Esophagus (tissue), 2 donors: ENCODE results near the gene CKAP5. TPM values are rescaled to one million over a fixed set of nuclear protein-coding genes. Genes with fewer than 3 reads are reported as not detected.

Experiments
- H3K27ac ChIP-seq, 2 donors: one replicate each; pipeline ENCODE4 v1.5.1; 2013; ENCODE audit warnings: low read depth in 2 of 2, mild to moderate bottlenecking in 2 of 2, inconsistent platforms in 1 of 2, low read length in 1 of 2, moderate library complexity in 1 of 2
- H3K27me3 ChIP-seq, 2 donors: one replicate each; pipeline ENCODE4 v1.6.1; 2013; ENCODE audit warnings: low read length in 2 of 2, control low read depth in 1 of 2, mild to moderate bottlenecking in 1 of 2; ENCODE audit not compliant: insufficient read depth in 2 of 2, control insufficient read depth in 1 of 2
- H3K36me3 ChIP-seq, 2 donors: one replicate each; pipeline ENCODE4 v1.6.1; 2013; ENCODE audit warnings: low read length in 1 of 2; ENCODE audit not compliant: control insufficient read depth in 2 of 2, insufficient read depth in 2 of 2
- H3K4me1 ChIP-seq, 2 donors: one replicate each; pipeline ENCODE4 v1.6.1; 2013; ENCODE audit warnings: low read length in 1 of 2; ENCODE audit not compliant: control insufficient read depth in 2 of 2, insufficient read depth in 2 of 2
- H3K4me3 ChIP-seq, 2 donors: one replicate each; pipeline ENCODE4 v1.5.1; 2013; ENCODE audit warnings: low read length in 2 of 2, mild to moderate bottlenecking in 2 of 2, low read depth in 1 of 2, moderate library complexity in 1 of 2
- H3K9me3 ChIP-seq, 2 donors: one replicate each; pipeline ENCODE4 v1.6.1; 2013; ENCODE audit warnings: mild to moderate bottlenecking in 2 of 2, low read depth in 1 of 2, low read length in 1 of 2, moderate library complexity in 1 of 2; ENCODE audit not compliant: control insufficient read depth in 2 of 2, insufficient read depth in 1 of 2
- WGBS, 2 donors: extraction: QIAGEN DNeasy Blood & Tissue Kit; methylation state at CpG; one replicate each; pipeline ENCODE4 v1.1.7; 2013; 5-methylcytosine and 5-hydroxymethylcytosine counted together
- polyA plus RNA-seq, 2 donors: library from polyadenylated mRNA; stranded (reverse); fragments of 200-250 nt; gene quantifications; one replicate each; pipeline ENCODE4 v1.2.3, GENCODE V29; 2013
- donor health status: healthy with polysubstance abuse.
- donor health status: Bipolar disorder and iron deficiency.

Gene CKAP5
- polyA plus RNA-seq, 2 donors, result 5.0 to 13.4 TPM

- Histone ChIP-seq H3K27me3 (no peaks in the 10 kb centered on the region), H3K4me3 (no peak overlapping the region), H3K4me1 (no peaks in the 10 kb centered on the region), H3K36me3 (peaks cover 6 to 11% of the 10 kb centered on the region in 2 donors), H3K27ac (no peak overlapping the region), H3K9me3 (no peaks in the 10 kb centered on the region)
- 74 to 76% methylated on average over 6 of the region's 6 CpGs for WGBS, 2 donors
Measured at GRCh38 chr11:46738887-46739286, 107.2 kb downstream of the CKAP5 start.

DNA sequence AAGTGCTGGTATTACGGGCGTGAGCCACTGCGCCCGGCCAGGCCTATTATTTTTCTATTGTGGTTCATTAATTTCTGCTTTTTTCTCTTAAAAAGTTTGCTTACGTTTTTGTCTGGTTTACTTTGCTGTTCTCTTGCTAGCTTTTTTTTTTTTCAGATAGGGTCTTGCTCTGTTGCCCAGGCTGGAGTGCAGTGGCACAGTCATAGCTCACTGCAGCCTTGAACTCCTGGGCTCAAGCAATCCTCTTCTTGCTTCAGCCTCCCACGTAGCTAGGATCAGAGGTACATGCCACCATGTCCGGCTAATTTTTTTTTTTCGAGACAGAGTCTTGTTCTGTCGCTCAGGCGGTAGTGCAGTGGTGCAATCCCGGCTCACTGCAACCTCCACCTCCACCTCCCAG is 108.4 kb downstream of the CKAP5 start:
- Histone ChIP-seq H3K4me3 (no peak overlapping the region), H3K4me1 (no peaks in the 10 kb centered on the region), H3K27ac (no peak overlapping the region), H3K9me3 (no peaks in the 10 kb centered on the region), H3K27me3 (no peaks in the 10 kb centered on the region), H3K36me3 (peaks cover 3% of the 10 kb centered on the region in 2 donors)
- 93 to 95% methylated on average over 11 of the region's 11 CpGs for WGBS, 2 donors

GRCh38 chr11:46736615-46737014 is 109.5 kb downstream of the CKAP5 start:
- no peaks in the 10 kb centered on the region for H3K4me1 ChIP-seq
- no peak overlapping the region for H3K27ac ChIP-seq
- H3K9me3 ChIP-seq, result no peaks in the 10 kb centered on the region
- 67 to 68% methylated on average over 5 of the region's 5 CpGs for WGBS, 2 donors
- H3K4me3 ChIP-seq, result no peak overlapping the region
- H3K36me3 ChIP-seq, result peaks cover 0 to under 1% of the 10 kb centered on the region in 2 donors
- H3K27me3 ChIP-seq, result no peaks in the 10 kb centered on the region

DNA sequence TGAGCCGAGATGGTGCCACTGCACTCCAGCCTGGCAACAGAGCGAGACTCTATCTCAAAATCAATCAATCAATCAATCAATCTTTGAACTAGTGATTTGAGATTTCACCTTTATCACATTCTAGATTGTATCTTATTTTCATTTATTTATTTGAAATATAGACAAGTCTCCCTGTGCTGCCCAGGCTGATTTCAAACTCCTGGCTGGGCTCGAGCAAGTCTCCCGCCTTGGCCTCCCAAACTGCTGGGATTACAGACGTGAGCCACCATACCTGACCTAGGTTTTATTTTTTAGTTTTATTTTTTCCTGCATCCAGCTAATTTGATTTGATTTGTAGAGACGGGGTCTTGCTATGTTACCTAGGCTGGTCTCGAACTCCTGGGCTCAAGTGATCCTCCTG is 109.9 kb downstream of the CKAP5 start:
- H3K27me3 ChIP-seq, result no peaks in the 10 kb centered on the region
- WGBS, 2 donors, result 92 to 94% methylated on average over 7 of the region's 7 CpGs
- H3K9me3 ChIP-seq, result no peaks in the 10 kb centered on the region
- H3K4me3 ChIP-seq, result no peak overlapping the region
- no peak overlapping the region for H3K27ac ChIP-seq
- no peaks in the 10 kb centered on the region for H3K4me1 ChIP-seq
- no peaks in the 10 kb centered on the region for H3K36me3 ChIP-seq

- Histone ChIP-seq H3K27me3 (no peaks in the 10 kb centered on the region), H3K9me3 (no peaks in the 10 kb centered on the region), H3K36me3 (no peaks in the 10 kb centered on the region), H3K4me1 (peaks cover 0 to 5% of the 10 kb centered on the region in 2 donors), H3K4me3 (no peak overlapping the region), H3K27ac (no peak overlapping the region)
- WGBS, 2 donors, result 79 to 86% methylated on average over 1 of the region's 1 CpG
Measured at GRCh38 chr11:46733234-46733633, 112.8 kb downstream of the CKAP5 start.

GRCh38 chr11:46731545-46731944 is 114.5 kb downstream of the CKAP5 start:
- no peaks in the 10 kb centered on the region for H3K9me3 ChIP-seq
- WGBS, 2 donors, result 84 to 93% methylated on average over 4 of the region's 4 CpGs
- H3K4me3 ChIP-seq, result no peak overlapping the region
- no peak overlapping the region for H3K27ac ChIP-seq
- H3K4me1 ChIP-seq, result peaks cover 0 to 5% of the 10 kb centered on the region in 2 donors
- no peaks in the 10 kb centered on the region for H3K27me3 ChIP-seq
- H3K36me3 ChIP-seq, result no peaks in the 10 kb centered on the region

DNA sequence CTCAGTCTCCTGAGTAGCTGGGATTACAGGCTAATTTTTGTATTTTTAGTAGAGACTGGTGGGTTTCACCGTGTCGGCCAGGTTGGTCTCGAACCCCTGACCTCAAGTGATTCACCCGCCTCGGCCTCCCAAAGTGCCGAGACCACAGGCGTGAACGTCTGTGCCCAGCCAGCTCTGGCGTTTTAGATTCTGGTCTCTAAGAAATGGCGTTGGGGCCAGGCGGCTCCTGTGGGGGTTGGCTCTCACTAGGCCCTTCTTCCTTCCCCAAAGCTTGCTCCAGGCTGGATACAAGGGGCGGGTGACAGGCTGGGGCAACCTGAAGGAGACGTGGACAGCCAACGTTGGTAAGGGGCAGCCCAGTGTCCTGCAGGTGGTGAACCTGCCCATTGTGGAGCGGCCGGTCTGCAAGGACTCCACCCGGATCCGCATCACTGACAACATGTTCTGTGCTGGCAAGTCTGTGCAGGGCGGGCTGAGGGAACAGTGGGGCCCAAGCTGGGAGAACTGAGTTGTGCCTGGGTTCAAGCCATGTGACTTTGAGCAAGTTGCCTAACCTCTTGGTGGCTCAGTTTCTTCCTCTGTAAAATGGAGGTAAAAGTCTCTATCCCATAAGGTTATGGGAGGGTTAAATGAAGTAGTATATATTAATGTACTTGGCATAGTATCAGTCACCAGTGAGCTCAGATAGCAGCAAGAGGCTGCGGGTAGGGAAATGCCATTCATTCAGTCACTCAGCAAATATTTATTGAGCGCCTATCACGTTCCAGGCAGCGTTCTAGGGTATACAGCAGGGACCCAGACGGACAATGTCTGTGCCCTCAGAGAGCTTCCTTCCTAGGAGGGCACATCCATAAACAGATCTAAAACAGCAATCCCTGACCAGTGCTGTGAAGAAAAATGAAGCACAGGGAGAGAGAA is 116.7 kb downstream of the CKAP5 start:
- H3K4me1 ChIP-seq, result peaks cover 0 to 5% of the 10 kb centered on the region in 2 donors
- H3K27ac ChIP-seq, result no peak overlapping the region
- H3K4me3 ChIP-seq, result no peak overlapping the region
- WGBS, 2 donors, result 69 to 77% methylated on average over 24 of the region's 24 CpGs
- no peaks in the 10 kb centered on the region for H3K9me3 ChIP-seq
- no peaks in the 10 kb centered on the region for H3K36me3 ChIP-seq
- no peaks in the 10 kb centered on the region for H3K27me3 ChIP-seq

GRCh38 chr11:46728659-46729040 is 117.4 kb downstream of the CKAP5 start:
- no peak overlapping the region for H3K27ac ChIP-seq
- no peaks in the 10 kb centered on the region for H3K36me3 ChIP-seq
- H3K27me3 ChIP-seq, result no peaks in the 10 kb centered on the region
- H3K4me1 ChIP-seq, result peaks cover 0 to 5% of the 10 kb centered on the region in 2 donors
- no peak overlapping the region for H3K4me3 ChIP-seq
- WGBS, 2 donors, result 82 to 85% methylated on average over 9 of the region's 9 CpGs
- no peaks in the 10 kb centered on the region for H3K9me3 ChIP-seq

GRCh38 chr11:46727952-46728658 is 118.0 kb downstream of the CKAP5 start:
- H3K36me3 ChIP-seq, result no peaks in the 10 kb centered on the region
- H3K4me3 ChIP-seq, result no peak overlapping the region
- no peak overlapping the region for H3K27ac ChIP-seq
- H3K9me3 ChIP-seq, result no peaks in the 10 kb centered on the region
- WGBS, 2 donors, result 86 to 89% methylated on average over 17 of the region's 17 CpGs
- peaks cover 0 to 5% of the 10 kb centered on the region in 2 donors for H3K4me1 ChIP-seq
- H3K27me3 ChIP-seq, result no peaks in the 10 kb centered on the region
